Fibroblast of mammary gland (primary cell): ENCODE data around the gene SIX5.

Experiments used
- DNase-seq: peaks from one replicate; pipeline ENCODE4 v3.0.0-alpha.2; 2010; ENCODE audit warnings: low read depth
- H3K4me3 ChIP-seq: 2 replicates; pipeline ENCODE4 v1.5.1; 2011; ENCODE audit warnings: low read depth, mild to moderate bottlenecking, low read length, moderate library complexity; ENCODE audit not compliant: control insufficient read depth
- CTCF ChIP-seq: conservative IDR thresholded peaks from 2 replicates; pipeline ENCODE4 v1.5.1; 2011; ENCODE audit warnings: low read depth, low read length, inconsistent platforms; ENCODE audit not compliant: control insufficient read depth, insufficient read depth

Gene SIX5

GRCh38 chr19:45769821-45770191 is 754 bp upstream of the SIX5 start:
- H3K4me3 ChIP-seq, result peak overlapping the region; percentile 59
- peak; percentile 44 for DNase-seq
- TF ChIP-seq CTCF, result no peak

GRCh38 chr19:45768655-45768983 is 433 bp downstream of the SIX5 start:
- no peak for TF ChIP-seq CTCF
- peak; percentile 43 for DNase-seq
- peak overlapping the region; percentile 73 for H3K4me3 ChIP-seq

GRCh38 chr19:45767881-45768654 is 984 bp downstream of the SIX5 start:
- H3K4me3 ChIP-seq, result peak overlapping the region; percentile 73
- peak; percentile 67 for DNase-seq
- TF ChIP-seq CTCF, result no peak

- TF ChIP-seq CTCF, result no peak
- peak overlapping the region; percentile 73 for H3K4me3 ChIP-seq
- peak; percentile 88 for DNase-seq
Measured at GRCh38 chr19:45767410-45767880, 1.6 kb downstream of the SIX5 start.

- H3K4me3 ChIP-seq, result peak overlapping the region; percentile 73
- DNase-seq, result no peak
- no peak for TF ChIP-seq CTCF
Measured at GRCh38 chr19:45766869-45767346, 2.1 kb downstream of the SIX5 start.

- TF ChIP-seq CTCF, result no peak
- H3K4me3 ChIP-seq, result peak overlapping the region; percentile 73
- DNase-seq, result no peak
Measured at GRCh38 chr19:45766296-45766868, 2.7 kb downstream of the SIX5 start.
